Stimulated activated naive CD8-positive, alpha-beta T cell treated with anti-CD3 and anti-CD28 coated beads, Interleukin-15, Interleukin-2, amounts not matched to agents 100 U/mL and 50 U/mL, for 24 hours (primary cell): ENCODE measurements around the gene FGD2.
A peak's percentile ranks its signal among the peaks of the same experiment; 100 is the strongest.
"Not testable (repeated sequence)": the region's sequence is repeated elsewhere in the genome, so short reads cannot be mapped to it uniquely, and the experiment has no call there.

Source experiments
- ATAC-seq: fragments of 150-1000 bp; cut with Tn5 transposase; one replicate; pipeline ENCODE4 v1.10.0; 2021
- DNase-seq: peaks from one replicate; pipeline ENCODE4 v3.0.0; 2021

Gene FGD2

DNA sequence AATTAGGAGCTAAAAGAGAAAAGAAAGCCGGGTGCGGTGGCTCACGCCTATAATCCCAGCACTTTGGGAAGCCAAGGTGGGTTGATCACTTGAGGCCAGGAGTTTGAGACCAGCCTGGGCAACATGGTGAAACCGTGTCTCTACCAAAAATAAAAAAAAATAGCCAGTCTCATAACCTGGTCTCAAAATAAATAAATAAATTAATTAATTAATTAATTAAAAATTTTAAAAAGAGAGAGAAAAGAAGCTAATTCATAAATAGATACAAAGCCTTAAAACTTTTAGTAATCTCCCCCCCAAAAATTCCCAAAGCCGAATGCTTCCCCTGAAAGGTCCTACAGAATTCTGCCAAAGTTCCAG, 53.5 kb downstream of the FGD2 start:
- ATAC-seq = not testable (repeated sequence)

DNA sequence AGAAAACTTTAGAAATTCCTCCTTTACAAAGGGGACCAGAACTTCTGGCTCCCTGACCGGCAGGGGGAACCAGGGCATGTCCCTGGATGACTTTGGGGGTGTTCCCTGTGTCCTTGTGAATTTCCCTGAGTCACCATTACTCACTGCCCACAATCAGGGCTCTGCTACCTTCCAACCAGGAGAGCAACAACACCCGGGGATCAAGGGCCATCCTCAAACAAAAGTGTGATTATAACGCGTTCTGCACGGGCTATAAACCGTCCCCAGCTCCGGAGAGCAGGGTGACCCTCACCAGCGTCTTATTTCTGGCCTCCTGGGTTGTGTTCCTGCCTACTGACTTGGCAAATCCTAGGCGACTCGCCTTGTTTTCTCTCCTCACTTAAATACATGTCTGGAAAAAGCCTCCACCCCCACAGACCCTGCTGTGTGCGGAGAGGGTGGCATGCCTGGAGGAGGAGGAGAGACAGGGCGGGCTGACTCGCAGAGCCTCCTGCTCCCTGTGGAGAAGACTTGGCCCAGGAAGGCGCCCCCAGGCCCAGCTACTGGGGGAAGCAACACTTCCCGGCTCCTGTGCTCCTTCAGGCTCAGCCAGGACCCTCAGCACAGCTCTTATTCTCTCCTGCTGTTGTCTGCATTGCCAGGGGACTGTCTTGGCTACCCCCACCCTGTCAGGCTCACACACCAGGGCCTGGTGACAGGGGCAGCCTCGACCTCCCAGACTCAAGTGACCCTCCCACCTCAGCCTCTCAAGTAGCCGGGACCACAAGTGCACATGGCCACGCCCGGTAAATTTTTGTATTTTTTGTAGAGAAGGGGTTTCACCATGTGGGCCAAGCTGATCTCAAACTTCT, 54.1 kb downstream of the FGD2 start:
- peak; percentile 27 for DNase-seq
- no peak for ATAC-seq

More for the DNA sequence above, 53.5 kb downstream of the FGD2 start:
- not testable (repeated sequence) for DNase-seq

- ATAC-seq = no peak
These were observed 54.7 kb downstream of the FGD2 start for GRCh38 chr6:37060195-37060559.

DNA sequence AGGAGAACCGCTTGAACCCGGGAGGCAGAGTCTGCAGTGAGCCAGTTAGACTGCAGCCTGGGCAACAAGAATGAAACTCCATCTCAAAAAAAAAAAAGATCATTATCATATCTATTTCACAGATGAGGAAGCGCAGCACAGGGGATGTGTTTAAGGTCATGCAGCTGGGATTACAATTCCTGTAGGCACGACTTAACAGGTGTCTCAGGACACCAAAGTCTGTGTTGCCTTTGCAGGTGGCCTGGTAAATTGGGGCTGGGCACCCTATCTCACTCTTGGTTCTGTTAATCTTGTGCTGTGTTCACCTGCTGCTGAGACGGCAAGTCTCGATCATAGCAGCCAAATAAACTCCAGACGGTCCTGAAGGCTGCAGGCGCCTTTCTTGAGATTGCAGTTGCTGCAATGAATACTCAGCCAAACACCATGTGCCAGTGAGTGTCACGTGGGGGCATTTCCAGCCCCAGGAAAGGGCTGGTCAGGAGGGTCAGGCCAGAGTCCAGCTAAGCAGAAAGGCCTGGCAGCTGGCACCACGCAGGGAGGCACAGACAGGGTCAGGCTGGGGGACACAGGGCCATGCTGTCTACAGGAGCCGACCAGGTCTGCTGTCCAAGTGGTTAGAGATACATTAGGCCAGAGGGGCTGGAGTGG, 55.8 kb downstream of the FGD2 start:
- ATAC-seq (no peak), DNase-seq (no peak)

More at GRCh38 chr6:37060195-37060559, 54.7 kb downstream of the FGD2 start:
- DNase-seq = no peak

DNA sequence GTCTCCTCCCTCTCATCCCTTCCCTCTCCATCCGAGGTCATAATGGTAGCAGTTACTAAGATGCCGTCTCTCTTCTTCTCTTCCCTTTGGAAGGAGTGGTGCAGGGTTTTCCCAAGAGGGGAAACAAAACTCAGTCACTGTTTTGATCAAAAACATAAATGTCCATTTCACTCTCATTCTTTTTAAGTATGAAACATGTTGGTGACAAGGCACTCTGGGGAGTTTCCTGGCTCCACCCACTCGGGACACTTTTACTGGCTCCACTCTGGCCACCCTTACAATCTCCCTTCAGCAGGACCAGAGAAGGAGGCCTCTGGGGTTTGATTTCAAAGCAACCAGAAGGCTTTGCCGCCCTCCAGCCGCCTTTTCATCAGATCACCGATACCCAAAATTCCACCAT, 57.0 kb downstream of the FGD2 start:
- DNase-seq (no peak), ATAC-seq (no peak)

- ATAC-seq = no peak
- DNase-seq = no peak
These were observed 63.2 kb downstream of the FGD2 start for GRCh38 chr6:37068356-37069270.

- DNase-seq = no peak
- no peak for ATAC-seq
These were observed 64.2 kb downstream of the FGD2 start for GRCh38 chr6:37069639-37070038.

- no peak for ATAC-seq
- DNase-seq = no peak
These were observed 67.1 kb downstream of the FGD2 start for GRCh38 chr6:37072526-37072925.

DNA sequence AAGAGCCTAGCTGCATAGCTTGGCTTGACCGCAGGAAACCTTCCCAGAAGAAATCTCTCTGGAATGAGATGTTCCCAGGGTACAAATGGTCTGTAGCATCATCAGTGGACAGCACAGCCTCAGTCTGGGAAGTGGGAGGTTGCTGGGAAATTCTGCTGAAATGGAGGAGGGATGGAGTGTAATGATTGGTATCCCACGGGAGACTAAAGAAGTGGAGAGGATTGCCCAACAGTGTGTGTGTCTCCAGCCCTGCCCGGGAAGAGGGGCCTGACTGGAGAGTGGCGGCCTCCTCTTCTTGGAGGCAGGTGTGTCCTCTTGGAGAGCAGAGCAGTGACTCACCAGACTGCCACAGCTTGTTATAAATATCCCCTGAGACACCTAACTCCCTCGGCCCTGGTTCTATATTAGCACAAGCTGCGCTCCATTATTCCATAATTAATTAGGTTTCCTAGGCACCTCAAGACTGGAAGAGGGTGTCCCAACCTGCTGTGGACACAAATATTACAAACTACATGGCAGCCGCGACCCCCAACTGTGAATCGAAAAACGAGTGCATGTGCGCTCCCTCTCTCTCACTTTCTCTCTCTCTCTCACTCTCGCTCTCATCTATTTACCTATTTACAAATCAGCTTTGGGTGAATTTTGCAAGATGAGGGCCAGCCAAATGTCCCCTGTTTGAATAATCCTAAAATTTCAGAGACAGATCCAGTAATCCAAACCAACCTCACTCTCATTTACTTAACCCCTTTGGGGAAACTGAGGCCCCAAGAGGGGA, 68.8 kb downstream of the FGD2 start:
- no peak for DNase-seq
- no peak for ATAC-seq

- ATAC-seq (no peak), DNase-seq (no peak)
These were observed 71.9 kb downstream of the FGD2 start for GRCh38 chr6:37077191-37077904.

- no peak for DNase-seq
- ATAC-seq = peak; percentile 40
These were observed 72.4 kb downstream of the FGD2 start for GRCh38 chr6:37077905-37078296.
